DND-41 (cell line): ENCODE measurements around the gene IDUA.

Source experiments
- ATAC-seq: fragments of 200-7000 bp; cut with Tn5 transposase; 3 replicates; pipeline ENCODE4 v1.9.1; 2021; ENCODE audit warnings: low read depth; ENCODE audit not compliant: insufficient read depth
- DNase-seq: peaks from one replicate; pipeline ENCODE4 v3.0.0-alpha.2; 2020
- H2AFZ ChIP-seq: 2 replicates; pipeline ENCODE4 v1.6.0; 2012; ENCODE audit warnings: low read depth, low read length
- H3K27ac ChIP-seq: 2 replicates; pipeline ENCODE4 v1.5.1; 2012; ENCODE audit warnings: low read length, inconsistent platforms
- H3K27me3 ChIP-seq: fragments of 200-600 bp; sonication (generic); 2 replicates; pipeline ENCODE4 v1.6.0; 2012; ENCODE audit warnings: low read length, mild to moderate bottlenecking, inconsistent platforms; ENCODE audit not compliant: insufficient read depth, poor library complexity
- H3K36me3 ChIP-seq: 2 replicates; pipeline ENCODE4 v1.5.1; 2012; ENCODE audit warnings: low read length, inconsistent platforms; ENCODE audit not compliant: insufficient read depth
- H3K4me1 ChIP-seq: 2 replicates; pipeline ENCODE4 v1.5.1; 2012; ENCODE audit warnings: mild to moderate bottlenecking, low read length; ENCODE audit not compliant: insufficient read depth
- H3K4me2 ChIP-seq: 2 replicates; pipeline ENCODE4 v1.6.0; 2012; ENCODE audit warnings: mild to moderate bottlenecking, moderate library complexity, low read length, inconsistent platforms; ENCODE audit not compliant: insufficient read depth
- H3K4me3 ChIP-seq, 2 experiments: fragments of 200-600 bp in 1 of 2; shearing (Covaris generic) in 1 of 2; 2 replicates each; pipeline ENCODE4 v1.5.1; 2012 to 2016; ENCODE audit warnings: inconsistent platforms in 2 of 2, low read length in 2 of 2, mild to moderate bottlenecking in 2 of 2, low read depth in 1 of 2, moderate library complexity in 1 of 2
- H3K79me2 ChIP-seq: 2 replicates; pipeline ENCODE4 v1.6.0; 2012; ENCODE audit warnings: low read length, inconsistent platforms; ENCODE audit not compliant: insufficient read depth
- H3K9ac ChIP-seq: 2 replicates; pipeline ENCODE4 v1.6.0; 2012; ENCODE audit warnings: low read depth, mild to moderate bottlenecking, inconsistent platforms, low read length, moderate library complexity
- H3K9me3 ChIP-seq: 2 replicates; pipeline ENCODE4 v1.5.1; 2012; ENCODE audit warnings: low read length, moderate library complexity, mild to moderate bottlenecking, inconsistent platforms; ENCODE audit not compliant: insufficient read depth, severe bottlenecking
- H4K20me1 ChIP-seq: 2 replicates; pipeline ENCODE4 v1.6.0; 2012; ENCODE audit warnings: low read length; ENCODE audit not compliant: insufficient read depth
- CTCF ChIP-seq: IDR thresholded peaks from 2 replicates; pipeline ENCODE4 v1.5.1; 2012; ENCODE audit warnings: borderline replicate concordance, low read length, moderate library complexity, mild to moderate bottlenecking; ENCODE audit not compliant: poor library complexity, severe bottlenecking; ENCODE audit errors: extremely low read depth
- EZH2 ChIP-seq: IDR thresholded peaks from 3 replicates; pipeline ENCODE4 v1.6.1; 2012; ENCODE audit warnings: borderline replicate concordance, low read depth, mild to moderate bottlenecking, moderate library complexity, low read length, inconsistent platforms; ENCODE audit not compliant: severe bottlenecking

IDUA gene

GRCh38 chr4:1012034-1012739 lies 25.3 kb downstream of the IDUA start:
- H4K20me1 ChIP-seq = peaks cover 3% of the 10 kb centered on the region; the same call in 1 of the 2 replicates
- H3K4me1 ChIP-seq = no peaks in the 10 kb centered on the region
- no peak for TF ChIP-seq EZH2
- no peaks in the 10 kb centered on the region for H3K79me2 ChIP-seq
- DNase-seq (no peak), ATAC-seq (no peak)
- H3K36me3 ChIP-seq = no peaks in the 10 kb centered on the region
- no peak overlapping the region for H3K9ac ChIP-seq
- no peak overlapping the region for H3K4me3 ChIP-seq
- no peak overlapping the region for H3K4me2 ChIP-seq
- no peaks in the 10 kb centered on the region for H3K27me3 ChIP-seq
- no peaks in the 10 kb centered on the region for H3K9me3 ChIP-seq
- no peak overlapping the region for H3K27ac ChIP-seq
- no peak overlapping the region for H2AFZ ChIP-seq

- no peak overlapping the region for H3K4me3 ChIP-seq
- no peak for ATAC-seq
- no peak for TF ChIP-seq CTCF
- no peak for TF ChIP-seq EZH2
- H2AFZ ChIP-seq = no peak overlapping the region
- no peaks in the 10 kb centered on the region for H3K36me3 ChIP-seq
- no peaks in the 10 kb centered on the region for H3K79me2 ChIP-seq
- no peaks in the 10 kb centered on the region for H3K9me3 ChIP-seq
- no peak overlapping the region for H3K4me2 ChIP-seq
- no peak for DNase-seq
- H3K27ac ChIP-seq = no peak overlapping the region
- peaks cover 2% of the 10 kb centered on the region; the same call in 1 of the 2 replicates for H4K20me1 ChIP-seq
- no peaks in the 10 kb centered on the region for H3K4me1 ChIP-seq
- no peaks in the 10 kb centered on the region for H3K27me3 ChIP-seq
- H3K9ac ChIP-seq = no peak overlapping the region
These were observed 26.6 kb downstream of the IDUA start for GRCh38 chr4:1013225-1014073.

GRCh38 chr4:1014291-1015167 lies 27.7 kb downstream of the IDUA start:
- H3K36me3 ChIP-seq = no peaks in the 10 kb centered on the region
- H3K9me3 ChIP-seq = no peaks in the 10 kb centered on the region
- H3K27me3 ChIP-seq = no peaks in the 10 kb centered on the region
- H4K20me1 ChIP-seq = peaks cover 4% of the 10 kb centered on the region; the same call in 1 of the 2 replicates
- no peak overlapping the region for H3K4me2 ChIP-seq
- TF ChIP-seq EZH2 = no peak
- no peak for TF ChIP-seq CTCF
- H3K27ac ChIP-seq = no peak overlapping the region
- no peak overlapping the region for H3K4me3 ChIP-seq
- DNase-seq (no peak), ATAC-seq (no peak)
- no peaks in the 10 kb centered on the region for H3K79me2 ChIP-seq
- no peak overlapping the region for H3K9ac ChIP-seq
- no peaks in the 10 kb centered on the region for H3K4me1 ChIP-seq
- H2AFZ ChIP-seq = no peak overlapping the region
